GM19397 (cell line): Measurements from ENCODE around the gene C1orf56.

Experiments used
- ATAC-seq: cut with Tn5 transposase; IDR thresholded peaks from one replicate; pipeline ENCODE4 v1.9.1; 2021; ENCODE audit warnings: mild to moderate bottlenecking, moderate library complexity; ENCODE audit not compliant: unreplicated experiment

C1orf56 gene

DNA sequence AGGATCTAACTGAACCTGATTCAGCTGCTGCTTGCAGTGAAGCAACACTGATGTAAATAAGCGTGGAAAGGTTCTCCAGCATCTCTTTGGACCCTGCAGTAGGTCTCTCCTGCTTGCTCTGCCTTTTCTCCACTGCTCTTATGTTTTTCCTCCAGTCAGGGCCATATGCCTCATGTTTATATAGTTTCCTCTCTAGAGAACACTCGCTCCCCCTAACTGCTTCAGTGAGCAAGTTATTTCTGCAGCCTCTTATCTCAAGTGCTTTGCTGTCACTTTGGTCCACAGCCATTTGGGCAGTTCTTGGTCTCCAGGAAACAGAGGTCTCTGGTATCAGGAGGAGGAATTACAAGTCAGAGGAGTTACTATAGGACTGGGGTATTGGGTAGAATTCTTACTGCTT is 34.0 kb upstream of the C1orf56 start:
- no peak for ATAC-seq

DNA sequence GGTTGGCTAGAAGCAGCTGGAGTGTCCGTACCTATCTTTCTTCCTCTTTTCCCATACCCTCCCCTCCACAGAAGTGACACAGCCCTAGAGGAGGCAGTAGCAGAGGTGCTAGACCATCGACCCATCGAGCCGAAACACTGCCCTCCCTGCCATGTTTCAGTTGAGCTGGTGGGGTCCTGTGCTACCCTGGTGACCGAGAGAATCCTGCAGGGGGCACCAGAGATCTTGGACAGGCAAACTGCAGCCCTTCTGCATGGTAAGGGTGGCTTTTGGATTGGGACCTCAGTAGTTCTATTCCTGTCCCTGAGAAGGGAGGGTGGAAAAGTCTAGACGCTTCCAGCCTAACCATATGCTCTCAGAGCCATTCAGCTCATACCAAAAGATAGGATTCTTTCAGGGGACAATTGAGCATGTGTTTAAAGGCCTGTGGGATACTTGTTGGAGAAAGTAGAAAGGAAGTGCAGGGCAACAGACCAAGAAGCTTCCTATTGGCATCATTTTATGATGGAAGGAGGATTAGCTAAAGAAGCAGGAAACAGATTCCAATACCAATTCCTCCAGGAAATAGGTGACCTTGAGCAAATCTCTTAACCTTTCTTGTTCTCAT is 22.9 kb upstream of the C1orf56 start:
- ATAC-seq, result no peak

DNA sequence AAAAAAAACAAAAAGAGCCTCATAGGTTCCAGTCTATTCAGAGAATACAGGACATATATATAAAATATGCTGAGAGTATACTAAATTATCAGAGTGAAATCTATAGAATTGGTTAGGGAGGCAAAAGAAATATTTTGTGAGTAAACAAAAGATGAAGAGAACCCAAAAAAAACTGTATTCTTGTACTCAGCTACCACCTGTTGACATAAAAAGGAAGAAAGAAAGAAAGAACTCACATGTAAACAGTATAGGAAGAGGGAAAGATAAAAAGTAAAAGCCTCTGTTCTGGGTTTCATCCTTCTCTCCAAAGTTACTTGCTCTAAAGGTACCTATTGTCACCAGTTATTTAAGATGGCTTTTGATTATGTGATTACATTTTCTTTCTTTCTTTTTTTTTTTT is 21.1 kb upstream of the C1orf56 start:
- ATAC-seq, result no peak

DNA sequence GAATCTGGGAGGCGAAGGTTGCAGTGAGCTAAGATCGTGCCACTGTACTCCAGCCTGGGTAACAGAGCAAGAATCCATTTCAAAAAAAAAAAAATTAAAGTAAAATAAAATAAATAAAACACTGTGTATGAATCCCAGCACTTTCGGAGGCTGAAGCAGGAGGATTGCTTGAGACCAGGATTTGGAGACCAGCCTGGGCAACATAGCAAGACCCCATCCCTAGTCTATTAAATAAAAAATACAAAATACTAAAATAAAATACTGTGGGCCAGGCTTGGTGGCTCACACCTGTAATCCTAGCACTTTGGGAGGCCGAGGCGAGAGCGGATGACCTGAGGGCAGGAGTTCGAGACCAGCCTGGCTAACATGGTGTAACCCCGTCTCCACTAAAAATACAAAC is 15.4 kb upstream of the C1orf56 start:
- ATAC-seq, result no peak

DNA sequence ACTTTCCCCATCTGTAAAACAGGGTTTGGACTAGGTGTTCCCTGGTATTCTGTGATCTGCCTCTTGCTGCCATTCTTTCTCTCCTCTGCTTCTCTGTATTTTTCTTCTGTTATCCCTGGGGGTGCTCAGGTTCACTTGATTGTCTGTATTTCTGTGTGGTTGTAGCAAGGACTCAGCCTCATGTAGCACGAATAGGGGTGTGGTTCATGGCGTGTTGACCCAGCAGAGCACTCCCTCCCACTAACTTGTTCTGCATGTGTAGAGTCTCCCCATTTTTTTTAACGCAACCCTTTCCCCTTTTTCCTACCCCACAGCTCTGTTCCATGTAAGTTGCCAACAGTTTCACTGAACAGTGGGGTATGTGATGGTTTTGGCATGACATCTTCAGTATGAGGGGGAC is 12.4 kb upstream of the C1orf56 start:
- no peak for ATAC-seq

DNA sequence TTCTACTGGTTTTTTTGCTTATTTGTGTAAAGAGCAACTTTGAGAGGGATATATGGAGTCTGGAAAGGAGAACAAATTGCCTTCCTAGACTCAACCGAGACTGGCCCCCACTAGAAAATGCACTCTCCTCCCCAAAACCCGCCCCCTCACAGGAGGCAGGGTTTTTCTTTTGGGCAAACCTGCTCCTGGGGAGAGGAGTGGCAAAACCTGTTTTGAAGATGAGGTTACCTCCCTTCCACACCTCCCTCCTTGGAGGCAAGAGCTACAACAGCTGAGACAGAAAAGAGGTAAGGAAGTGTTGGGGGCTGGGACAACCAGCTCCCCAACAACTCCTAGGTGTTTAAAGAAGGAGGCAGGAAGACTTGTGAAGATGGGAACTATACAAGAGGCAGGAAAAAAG is 11.2 kb upstream of the C1orf56 start, which contains the start of gene BNIPL:
Gene BNIPL (plus strand): TSS at position 231 of the 400 bp plus-strand sequence. CDS start 140 bp downstream, at position 371.
- no peak for ATAC-seq

DNA sequence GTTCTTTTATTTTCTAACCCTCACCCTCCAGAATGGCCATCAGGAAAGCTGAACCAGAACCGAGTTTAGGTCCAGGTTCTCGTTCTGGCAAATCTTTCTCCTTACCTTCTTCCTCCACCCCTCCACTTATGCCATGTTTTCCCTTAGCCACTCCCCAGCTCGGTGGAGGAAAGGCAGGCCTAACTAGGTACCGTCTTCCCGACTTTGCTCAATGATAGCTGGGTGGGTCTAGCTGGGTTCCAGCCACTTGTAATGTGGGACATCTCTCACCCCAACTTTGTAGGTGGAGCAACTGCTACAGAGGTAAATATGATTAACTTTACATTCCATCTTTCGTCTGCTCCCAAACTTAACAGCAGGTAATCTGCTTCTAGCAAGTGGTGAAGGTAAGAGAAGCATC is 10.5 kb upstream of the C1orf56 start:
- ATAC-seq, result no peak

DNA sequence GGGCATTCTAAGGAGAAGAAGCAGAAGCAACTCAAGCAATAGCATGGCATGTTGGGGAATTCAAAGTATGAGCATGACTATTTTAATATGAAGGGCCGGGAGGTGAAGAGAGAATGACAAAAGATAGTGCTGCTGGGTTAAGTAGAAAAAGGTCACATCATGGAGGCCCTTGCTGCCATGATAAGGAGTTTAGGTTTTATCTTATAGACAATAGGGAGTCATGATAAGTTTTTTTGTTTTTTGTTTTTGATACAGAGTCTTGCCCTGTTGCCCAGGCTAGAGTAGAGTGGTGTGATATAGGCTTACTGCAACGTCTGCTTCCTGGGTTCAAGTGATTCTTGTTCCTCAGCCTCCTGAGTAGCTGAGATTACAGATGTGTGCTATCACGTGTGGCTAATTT is 8.0 kb upstream of the C1orf56 start:
- ATAC-seq, result no peak

DNA sequence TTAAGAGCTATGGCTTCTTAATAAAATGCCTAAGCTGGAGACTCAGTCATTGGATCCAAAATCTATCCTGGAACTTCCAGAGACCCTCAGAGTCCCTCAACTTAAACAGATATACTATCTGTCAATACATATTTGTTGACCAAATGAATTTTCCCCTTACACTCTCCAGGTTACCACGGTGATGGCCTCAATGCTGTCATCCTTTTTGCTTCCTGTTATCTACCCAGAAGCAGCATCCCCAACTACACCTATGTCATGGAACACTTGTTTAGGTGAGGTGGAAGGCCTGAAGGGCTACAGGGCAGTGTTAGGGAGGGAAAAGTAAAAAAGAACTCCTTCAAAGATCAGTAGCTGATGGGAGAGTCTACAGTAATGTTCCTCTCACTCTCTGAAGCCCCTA is 4.4 kb upstream of the C1orf56 start:
- ATAC-seq, result no peak

DNA sequence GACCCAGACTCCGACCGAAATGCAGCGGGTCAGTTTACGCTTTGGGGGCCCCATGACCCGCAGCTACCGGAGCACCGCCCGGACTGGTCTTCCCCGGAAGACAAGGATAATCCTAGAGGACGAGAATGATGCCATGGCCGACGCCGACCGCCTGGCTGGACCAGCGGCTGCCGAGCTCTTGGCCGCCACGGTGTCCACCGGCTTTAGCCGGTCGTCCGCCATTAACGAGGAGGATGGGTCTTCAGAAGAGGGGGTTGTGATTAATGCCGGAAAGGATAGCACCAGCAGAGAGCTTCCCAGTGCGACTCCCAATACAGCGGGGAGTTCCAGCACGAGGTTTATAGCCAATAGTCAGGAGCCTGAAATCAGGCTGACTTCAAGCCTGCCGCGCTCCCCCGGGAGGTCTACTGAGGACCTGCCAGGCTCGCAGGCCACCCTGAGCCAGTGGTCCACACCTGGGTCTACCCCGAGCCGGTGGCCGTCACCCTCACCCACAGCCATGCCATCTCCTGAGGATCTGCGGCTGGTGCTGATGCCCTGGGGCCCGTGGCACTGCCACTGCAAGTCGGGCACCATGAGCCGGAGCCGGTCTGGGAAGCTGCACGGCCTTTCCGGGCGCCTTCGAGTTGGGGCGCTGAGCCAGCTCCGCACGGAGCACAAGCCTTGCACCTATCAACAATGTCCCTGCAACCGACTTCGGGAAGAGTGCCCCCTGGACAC is 534 bp downstream of the C1orf56 start:
- peak; percentile 43 for ATAC-seq

DNA sequence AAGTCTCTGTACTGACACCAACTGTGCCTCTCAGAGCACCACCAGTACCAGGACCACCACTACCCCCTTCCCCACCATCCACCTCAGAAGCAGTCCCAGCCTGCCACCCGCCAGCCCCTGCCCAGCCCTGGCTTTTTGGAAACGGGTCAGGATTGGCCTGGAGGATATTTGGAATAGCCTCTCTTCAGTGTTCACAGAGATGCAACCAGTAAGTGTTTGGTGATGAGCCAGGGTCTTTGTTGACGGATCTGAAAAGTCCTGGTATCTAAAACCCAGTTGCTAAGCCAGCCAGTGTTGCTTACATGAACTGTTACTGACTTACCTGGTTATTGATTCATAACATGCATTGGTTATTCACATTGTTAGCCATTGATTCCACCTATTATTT is 1.1 kb downstream of the C1orf56 start:
- no peak for ATAC-seq

DNA sequence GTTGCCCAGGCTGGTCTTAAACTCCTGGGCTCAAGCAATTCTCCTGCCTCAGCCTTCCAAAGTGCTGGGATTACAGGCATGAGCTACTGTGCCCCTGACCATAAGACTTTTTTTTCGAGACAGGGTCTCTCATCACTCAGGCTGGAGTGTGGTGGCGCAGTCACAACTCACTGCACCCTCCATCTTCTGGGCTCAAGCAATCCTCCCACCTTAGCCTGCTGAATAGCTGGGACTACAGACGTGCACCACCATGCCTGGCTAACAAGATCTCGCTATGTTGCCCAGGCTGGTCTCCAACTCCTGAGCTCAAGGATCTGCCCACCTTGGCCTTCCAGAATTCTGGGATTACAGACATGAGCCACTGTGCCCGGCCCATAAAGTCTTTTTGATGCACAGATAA is 1.9 kb downstream of the C1orf56 start:
- no peak for ATAC-seq

DNA sequence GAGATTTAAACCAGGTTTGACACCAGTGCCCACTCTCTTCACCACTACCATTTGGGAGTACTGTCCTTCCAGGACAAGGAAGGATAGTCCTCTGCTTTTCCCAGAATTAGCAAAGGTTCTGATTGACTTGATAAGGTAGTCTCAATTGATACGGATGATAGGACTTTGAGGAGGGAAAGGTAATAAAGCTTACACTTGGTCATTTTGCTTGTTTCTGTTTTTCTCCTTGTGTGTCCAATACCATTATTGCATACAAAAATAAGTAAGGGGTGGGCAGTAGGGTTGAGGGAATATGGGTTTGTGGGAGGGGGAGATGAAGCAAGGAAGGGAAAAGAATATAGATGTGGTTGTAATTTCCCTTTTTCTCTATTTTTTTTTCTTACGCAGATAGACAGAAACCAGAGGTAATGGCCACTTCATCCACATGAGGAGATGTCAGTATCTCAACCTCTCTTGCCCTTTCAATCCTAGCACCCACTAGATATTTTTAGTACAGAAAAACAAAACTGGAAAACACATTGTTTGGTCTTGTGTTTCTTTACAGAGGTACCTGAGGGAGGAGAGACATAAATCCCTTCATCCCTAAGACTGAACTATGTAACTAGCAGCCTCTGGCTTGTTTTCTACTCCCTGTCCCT is 2.6 kb downstream of the C1orf56 start:
- no peak for ATAC-seq

DNA sequence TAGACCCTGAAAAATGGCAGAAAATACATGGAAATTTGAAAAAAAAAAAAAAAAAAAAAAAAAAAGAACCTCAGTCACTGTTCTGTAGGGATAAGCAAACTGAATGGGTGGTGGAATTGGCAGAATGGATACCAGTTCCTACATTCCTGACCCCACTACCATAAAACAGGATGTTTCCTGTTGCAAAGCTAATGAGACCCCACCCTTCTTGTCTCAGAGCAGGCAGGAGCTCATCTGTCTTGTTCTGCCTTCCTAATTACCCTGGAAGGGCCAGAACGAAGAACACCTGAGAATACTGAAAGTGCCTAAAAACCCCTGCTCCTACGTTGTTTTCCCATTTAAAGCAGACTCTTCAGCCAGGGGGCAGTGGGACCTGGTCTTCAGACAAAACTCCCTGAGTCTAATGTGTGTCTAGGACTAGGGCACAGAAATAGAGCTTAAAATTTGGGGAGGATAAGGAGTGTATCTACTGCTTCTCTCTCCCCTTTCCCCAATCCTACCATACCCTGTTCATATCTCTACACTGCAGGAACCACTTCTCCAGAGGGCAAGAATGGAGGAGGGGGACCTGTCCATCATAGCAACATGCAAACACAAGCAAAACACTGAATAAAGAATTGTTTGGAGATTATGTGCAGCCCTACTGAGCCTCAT is 3.9 kb downstream of the C1orf56 start:
- ATAC-seq, result no peak

DNA sequence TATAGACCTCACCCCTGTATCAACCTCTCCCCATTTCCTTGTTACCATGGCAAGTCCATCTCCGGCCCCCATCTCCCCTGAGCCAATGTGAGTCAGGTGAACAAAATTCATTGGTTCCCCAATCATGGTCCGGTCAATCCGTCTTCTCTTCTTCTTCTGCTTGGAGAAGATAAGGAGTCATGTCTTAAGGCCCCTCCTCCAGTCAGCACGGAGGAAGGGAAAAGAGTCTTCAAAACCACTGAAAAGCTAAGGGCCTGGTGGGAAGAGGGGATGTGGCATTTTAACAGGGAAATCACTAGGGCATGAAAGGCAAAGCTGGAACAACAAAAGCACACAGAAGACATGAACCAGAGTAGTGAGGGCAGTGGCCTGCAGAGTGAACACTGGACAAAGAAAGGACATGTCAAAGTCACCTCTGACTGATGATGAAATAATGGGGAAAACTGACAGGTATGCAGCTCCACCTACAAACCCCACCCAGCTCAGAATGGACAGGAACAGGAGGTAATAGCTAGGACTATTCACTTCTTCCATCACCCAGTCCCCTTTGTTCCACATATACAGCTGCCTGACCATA is 7.5 kb downstream of the C1orf56 start:
- ATAC-seq, result no peak

DNA sequence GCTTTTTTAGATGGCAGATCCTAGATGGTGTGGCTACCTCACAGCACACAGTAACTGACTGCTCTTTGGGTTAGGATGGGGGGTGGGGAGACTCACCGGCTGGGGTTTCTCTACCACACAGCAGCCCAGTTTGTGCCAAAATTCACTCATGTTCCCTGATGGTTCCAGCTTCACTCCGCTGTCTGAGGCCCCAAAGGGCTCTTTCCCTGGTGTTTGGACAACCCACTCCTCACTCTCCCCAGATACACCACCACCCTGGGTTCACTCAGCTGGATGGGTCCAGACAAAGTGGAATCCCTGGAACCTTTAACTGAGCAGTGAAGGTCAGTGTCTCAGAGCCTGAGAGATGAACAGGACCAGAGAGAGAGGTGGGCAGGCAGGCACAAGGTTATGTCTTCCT is 8.0 kb downstream of the C1orf56 start:
- no peak for ATAC-seq

DNA sequence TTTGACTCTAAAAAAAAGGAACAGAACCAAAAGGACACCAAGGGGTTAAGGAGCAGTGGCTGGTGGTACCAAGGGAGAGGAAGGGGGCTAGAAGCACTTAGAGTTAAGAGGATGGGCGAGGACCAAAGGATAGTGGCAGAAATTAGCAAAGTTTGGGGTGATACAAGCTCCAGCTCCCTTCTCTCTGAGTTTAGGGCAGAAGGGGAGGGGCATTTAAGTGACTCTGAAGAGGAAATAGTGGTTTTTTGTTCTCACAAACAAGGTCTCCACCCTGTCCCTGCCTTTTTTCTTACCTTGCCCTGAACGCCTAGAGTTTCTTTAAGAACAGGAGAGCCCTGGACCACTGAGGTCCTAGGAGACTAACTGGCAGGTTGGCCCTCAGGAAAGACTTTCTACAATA is 8.6 kb downstream of the C1orf56 start:
- no peak for ATAC-seq

DNA sequence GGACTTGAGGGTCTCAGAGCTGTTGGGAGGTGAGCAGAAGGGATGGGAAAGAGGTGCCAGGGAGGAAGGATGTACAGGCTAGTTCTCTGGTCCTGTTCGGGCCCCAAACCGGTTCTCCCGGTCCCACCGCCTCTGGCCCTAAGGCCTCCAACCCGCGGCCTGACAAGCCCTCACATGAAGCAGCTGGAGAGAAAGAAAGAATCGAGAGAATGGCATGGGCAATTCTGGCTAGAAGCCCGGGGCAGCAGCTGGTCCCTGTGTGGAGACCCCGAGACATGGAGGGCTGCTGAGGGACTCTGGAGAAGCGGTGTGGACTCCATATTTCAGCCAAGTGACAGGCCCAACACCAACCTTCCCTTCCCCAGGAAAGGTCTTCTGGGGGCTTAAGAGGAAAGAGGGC is 11.1 kb downstream of the C1orf56 start:
- ATAC-seq, result no peak

DNA sequence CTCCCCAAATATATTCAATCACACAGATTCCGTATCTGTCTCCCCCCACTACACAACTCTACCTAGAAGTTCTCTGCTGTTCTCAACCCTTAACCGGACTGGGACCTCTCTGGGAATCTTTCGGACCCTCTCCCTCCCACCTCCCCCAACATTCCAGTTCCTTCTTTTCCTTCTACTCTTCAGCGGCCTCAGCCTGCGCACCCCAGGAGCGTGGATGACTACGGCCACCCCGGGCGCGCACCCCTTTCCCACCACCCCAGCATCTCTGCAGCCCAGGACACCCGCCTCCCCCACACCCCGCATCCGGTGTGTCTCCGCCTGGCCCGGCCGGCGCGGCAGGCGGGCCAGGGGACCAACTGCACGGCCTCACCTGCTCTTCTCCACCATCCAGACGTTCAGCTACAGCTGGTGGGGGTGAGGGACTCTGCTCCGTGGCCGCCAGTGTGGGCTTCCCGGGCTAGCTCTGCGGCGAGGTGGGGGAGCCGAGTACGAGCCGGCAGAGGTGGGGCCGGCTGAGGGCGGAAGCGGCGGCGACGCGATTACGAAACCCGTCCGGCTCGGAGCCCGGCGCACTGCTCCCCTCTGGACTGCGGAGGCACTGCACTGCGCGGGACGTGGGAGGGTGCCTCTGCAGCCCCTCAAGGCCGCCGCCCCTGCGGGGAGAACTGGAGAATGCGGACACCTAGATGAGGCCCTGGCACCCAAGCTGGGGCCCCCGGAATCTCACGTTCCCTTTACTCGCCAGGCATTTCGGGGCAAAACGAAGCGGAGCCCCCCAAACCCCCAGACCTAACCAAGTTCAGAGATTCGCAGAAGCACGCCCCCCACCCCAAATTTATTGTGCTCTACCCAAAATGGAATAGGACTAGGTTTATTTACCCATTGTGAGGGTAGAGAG is 11.8 kb downstream of the C1orf56 start, which contains the start of gene CDC42SE1:
Gene CDC42SE1 (minus strand): TSS at position 514 of the 898 bp plus-strand sequence. CDS start 3,892 bp downstream, outside the sequence.
- ATAC-seq, result peak; percentile 85

DNA sequence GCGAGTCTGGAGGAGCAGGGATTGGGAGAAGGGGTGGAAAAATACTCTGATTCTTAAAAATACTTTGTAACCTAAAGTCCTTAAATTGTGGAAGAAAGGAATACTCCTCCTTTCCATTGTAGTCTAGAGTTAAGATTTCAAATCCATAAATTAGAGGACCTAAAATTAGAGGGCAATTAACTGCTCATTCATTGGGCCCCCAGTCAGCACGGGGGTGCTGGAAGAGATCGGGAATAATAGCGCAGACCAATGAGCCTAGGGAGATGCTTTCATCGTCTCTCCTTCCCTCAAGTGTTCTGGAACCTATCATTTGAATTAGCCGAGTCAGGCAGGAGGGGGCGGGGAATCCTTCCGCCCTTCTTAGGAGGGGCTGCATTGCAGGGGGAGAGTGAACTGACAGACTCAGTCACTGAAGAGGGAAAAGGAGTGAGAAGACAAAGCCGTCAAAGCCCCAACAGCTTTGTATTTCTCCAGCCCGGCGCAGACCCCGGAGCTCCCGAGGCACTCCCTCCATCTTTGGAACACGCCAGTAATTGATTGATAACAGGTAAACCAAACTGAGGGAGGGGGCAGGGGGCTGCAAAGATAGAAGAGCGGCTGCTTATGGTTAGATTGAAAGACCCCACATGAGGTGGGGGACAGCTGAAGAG is 12.6 kb downstream of the C1orf56 start, which contains the start of gene MLLT11:
Gene MLLT11 (plus strand): TSS at position 391 of the 650 bp plus-strand sequence. CDS start 6,828 bp downstream, outside the sequence.
- ATAC-seq, result no peak
